ENCODE data around the gene TSSK6.
"Not testable (repeated sequence)": the region's sequence is repeated elsewhere in the genome, so short reads cannot be mapped to it uniquely, and the experiment has no call there.

The TSSK6 gene

GRCh38 chr19:19475849-19476828 is 39.2 kb downstream of the TSSK6 start:
- Histone ChIP-seq H3K9me3 (ENCODE audit: control insufficient read depth in 5 of 5, low read length in 5 of 5) (no peaks in the 10 kb centered on the region), H3K36me3 (ENCODE audit: control insufficient read depth in 5 of 5, insufficient read depth in 5 of 5, low read length in 5 of 5) (peaks cover 0 to 32% (median 20%) of the 10 kb centered on the region in 5 donors), H3K9ac (ENCODE audit: low read length in 5 of 5) (peak overlapping the region in 1 of 5 donors; percentile 31), H3K4me1 (ENCODE audit: control insufficient read depth in 5 of 5, insufficient read depth in 5 of 5, low read length in 5 of 5) (peaks cover 0 to 23% (median 10%) of the 10 kb centered on the region in 5 donors), H3K27ac (ENCODE audit: low read depth, low read length) (no peak overlapping the region), H3K27me3 (ENCODE audit: control insufficient read depth in 5 of 5, insufficient read depth in 4 of 5, low read length in 5 of 5) (no peaks in the 10 kb centered on the region), H3K4me3 (ENCODE audit: low read depth in 1 of 5, low read length in 5 of 5) (no peak overlapping the region)

DNA sequence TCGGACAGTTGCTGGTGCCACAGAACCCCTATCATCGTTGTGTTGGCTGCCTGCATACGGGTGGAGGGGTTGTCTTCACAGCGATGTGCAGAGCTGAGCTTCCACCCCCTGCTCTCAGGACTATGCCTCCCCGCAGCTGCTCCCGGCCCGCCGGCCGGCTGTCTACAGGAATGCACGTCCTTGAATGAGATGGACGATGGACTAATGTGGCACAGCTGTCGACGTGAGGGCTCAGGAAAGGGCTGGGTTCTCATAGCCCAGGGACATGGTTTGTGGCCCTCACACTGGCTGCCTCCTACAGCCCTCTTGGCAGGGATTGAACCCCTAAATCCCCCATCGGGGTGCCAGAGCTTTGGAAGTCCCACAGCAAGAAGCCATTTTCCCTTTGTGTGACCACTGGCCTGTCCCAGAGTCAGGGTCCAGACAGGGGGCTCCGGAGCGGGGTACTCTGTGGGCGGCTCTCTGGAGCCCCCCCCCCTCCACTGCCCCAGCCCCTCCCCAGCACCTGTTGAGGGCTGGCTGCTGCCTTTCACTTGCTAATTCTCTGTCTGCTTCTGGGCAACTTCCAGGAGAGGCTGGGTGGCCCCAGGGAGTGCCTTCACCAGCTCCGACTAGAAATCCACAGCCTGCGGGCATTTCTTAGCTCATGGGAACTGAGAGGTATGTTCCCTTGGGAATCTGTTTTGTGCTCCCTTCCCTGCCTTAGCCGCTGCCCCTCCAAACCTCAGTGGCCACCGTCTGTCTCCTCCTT is 40.2 kb downstream of the TSSK6 start:
- no peak overlapping the region for H3K4me3 ChIP-seq (ENCODE audit: low read depth in 1 of 5, low read length in 5 of 5)
- H3K4me1 ChIP-seq (ENCODE audit: control insufficient read depth in 5 of 5, insufficient read depth in 5 of 5, low read length in 5 of 5), result peaks cover 0 to 25% (median 10%) of the 10 kb centered on the region in 5 donors
- H3K27me3 ChIP-seq (ENCODE audit: control insufficient read depth in 5 of 5, insufficient read depth in 4 of 5, low read length in 5 of 5), result no peaks in the 10 kb centered on the region
- H3K36me3 ChIP-seq (ENCODE audit: control insufficient read depth in 5 of 5, insufficient read depth in 5 of 5, low read length in 5 of 5), result peaks cover 0 to 23% (median 13%) of the 10 kb centered on the region in 5 donors
- peak overlapping the region in 1 of 5 donors; percentile 1 for H3K9ac ChIP-seq (ENCODE audit: low read length in 5 of 5)
- no peaks in the 10 kb centered on the region for H3K9me3 ChIP-seq (ENCODE audit: control insufficient read depth in 5 of 5, low read length in 5 of 5)
- no peak overlapping the region for H3K27ac ChIP-seq (ENCODE audit: low read depth, low read length)

- H3K9me3 ChIP-seq (ENCODE audit: control insufficient read depth in 5 of 5, low read length in 5 of 5), result peaks cover 9 to 20% (median 17%) of the 10 kb centered on the region in 5 donors
- not testable (repeated sequence) for H3K4me3 ChIP-seq (ENCODE audit: low read depth in 1 of 5, low read length in 5 of 5); H3K27me3 ChIP-seq (ENCODE audit: control insufficient read depth in 5 of 5, insufficient read depth in 4 of 5, low read length in 5 of 5); H3K27ac ChIP-seq (ENCODE audit: low read depth, low read length); H3K9ac ChIP-seq (ENCODE audit: low read length in 5 of 5)
- H3K36me3 ChIP-seq (ENCODE audit: control insufficient read depth in 5 of 5, insufficient read depth in 5 of 5, low read length in 5 of 5), result peaks cover 9 to 31% (median 17%) of the 10 kb centered on the region in 5 donors
- peaks cover 0 to 25% (median 10%) of the 10 kb centered on the region in 5 donors for H3K4me1 ChIP-seq (ENCODE audit: control insufficient read depth in 5 of 5, insufficient read depth in 5 of 5, low read length in 5 of 5)
Measured at GRCh38 chr19:19472106-19472505, 43.2 kb downstream of the TSSK6 start.

DNA sequence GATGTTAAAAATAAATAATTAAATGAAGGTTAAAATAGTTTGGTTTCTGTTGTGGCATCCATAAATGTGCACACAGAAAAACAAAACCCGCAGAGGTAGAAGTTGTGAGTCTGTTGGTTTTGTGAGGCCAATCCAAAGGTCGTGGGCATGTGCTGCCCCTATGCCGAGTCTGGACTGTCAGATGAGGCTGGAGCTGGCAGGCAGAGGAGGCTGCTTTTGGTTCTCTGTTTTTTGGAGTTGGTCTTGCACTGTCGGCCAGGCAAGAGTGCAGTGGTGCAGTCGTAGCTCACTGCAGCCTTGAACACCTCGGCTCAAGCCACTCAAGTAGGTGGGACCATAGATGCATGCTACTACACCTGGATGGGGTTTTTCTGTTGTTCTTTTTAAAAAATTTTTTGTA is 43.7 kb downstream of the TSSK6 start:
- peak overlapping the region in 1 of 5 donors; percentile 4 for H3K9ac ChIP-seq (ENCODE audit: low read length in 5 of 5)
- no peaks in the 10 kb centered on the region for H3K27me3 ChIP-seq (ENCODE audit: control insufficient read depth in 5 of 5, insufficient read depth in 4 of 5, low read length in 5 of 5)
- no peak overlapping the region for H3K27ac ChIP-seq (ENCODE audit: low read depth, low read length)
- H3K36me3 ChIP-seq (ENCODE audit: control insufficient read depth in 5 of 5, insufficient read depth in 5 of 5, low read length in 5 of 5), result peaks cover 11 to 34% (median 19%) of the 10 kb centered on the region in 5 donors
- H3K9me3 ChIP-seq (ENCODE audit: control insufficient read depth in 5 of 5, low read length in 5 of 5), result peaks cover 9 to 20% (median 17%) of the 10 kb centered on the region in 5 donors
- H3K4me3 ChIP-seq (ENCODE audit: low read depth in 1 of 5, low read length in 5 of 5), result no peak overlapping the region
- peaks cover 0 to 25% (median 10%) of the 10 kb centered on the region in 5 donors for H3K4me1 ChIP-seq (ENCODE audit: control insufficient read depth in 5 of 5, insufficient read depth in 5 of 5, low read length in 5 of 5)

DNA sequence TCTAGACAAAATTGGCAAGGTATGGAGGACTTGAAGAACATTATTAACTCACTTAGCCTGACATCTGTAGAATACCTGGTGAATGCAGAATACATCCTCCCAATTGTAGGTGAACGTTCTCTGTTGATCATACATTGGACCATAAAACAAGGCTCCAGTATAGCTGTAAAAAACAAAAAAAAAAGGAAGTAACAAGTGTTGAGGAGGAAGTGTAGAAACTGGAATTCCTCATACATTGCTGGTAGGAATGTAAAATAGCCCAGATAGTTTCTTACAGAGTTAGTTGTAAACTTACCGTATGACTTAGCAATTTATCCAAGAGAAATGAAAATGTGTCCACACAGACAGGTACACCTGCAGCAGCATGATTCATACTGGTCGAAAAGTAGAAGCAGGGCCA is 44.8 kb downstream of the TSSK6 start:
- no peak overlapping the region for H3K4me3 ChIP-seq (ENCODE audit: low read depth in 1 of 5, low read length in 5 of 5)
- H3K27ac ChIP-seq (ENCODE audit: low read depth, low read length), result no peak overlapping the region
- H3K4me1 ChIP-seq (ENCODE audit: control insufficient read depth in 5 of 5, insufficient read depth in 5 of 5, low read length in 5 of 5), result peaks cover 0 to 16% (median 6%) of the 10 kb centered on the region in 5 donors
- no peaks in the 10 kb centered on the region for H3K27me3 ChIP-seq (ENCODE audit: control insufficient read depth in 5 of 5, insufficient read depth in 4 of 5, low read length in 5 of 5)
- H3K9ac ChIP-seq (ENCODE audit: low read length in 5 of 5), result no peak overlapping the region
- peaks cover 13 to 45% (median 30%) of the 10 kb centered on the region in 5 donors for H3K36me3 ChIP-seq (ENCODE audit: control insufficient read depth in 5 of 5, insufficient read depth in 5 of 5, low read length in 5 of 5)
- H3K9me3 ChIP-seq (ENCODE audit: control insufficient read depth in 5 of 5, low read length in 5 of 5), result peaks cover 9 to 20% (median 17%) of the 10 kb centered on the region in 5 donors

DNA sequence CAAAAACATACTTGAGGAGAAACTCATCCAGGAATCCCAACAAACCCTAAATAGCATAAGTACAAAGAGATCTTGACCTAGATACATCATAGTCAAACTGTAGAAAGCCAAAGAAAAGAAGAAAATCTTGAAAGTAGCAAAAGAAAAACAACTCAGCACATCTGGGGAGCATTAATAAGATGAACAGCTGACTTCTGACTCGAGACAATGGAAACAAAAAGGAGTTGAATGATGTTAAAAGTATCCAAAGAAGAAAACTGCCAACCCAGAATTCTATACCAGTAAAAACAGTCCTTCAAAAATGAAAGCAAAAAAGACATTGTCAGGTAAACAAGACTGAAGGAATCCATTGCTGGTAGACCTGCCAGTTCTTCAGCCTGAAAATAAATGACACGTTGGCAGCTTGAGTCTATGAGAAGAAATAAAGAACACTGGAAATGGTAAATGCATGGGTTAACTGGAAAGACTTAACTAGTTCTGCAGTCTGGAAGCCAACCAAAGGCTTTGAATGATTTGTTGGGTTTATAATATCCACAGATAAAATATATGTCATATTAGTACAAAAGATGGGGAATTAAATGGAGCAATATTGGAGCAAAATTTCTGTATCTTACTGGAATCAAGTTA is 46.8 kb downstream of the TSSK6 start:
- no peak overlapping the region for H3K9ac ChIP-seq (ENCODE audit: low read length in 5 of 5)
- peak overlapping the region in 1 of 5 donors; percentile 7 for H3K4me3 ChIP-seq (ENCODE audit: low read depth in 1 of 5, low read length in 5 of 5)
- H3K4me1 ChIP-seq (ENCODE audit: control insufficient read depth in 5 of 5, insufficient read depth in 5 of 5, low read length in 5 of 5), result peaks cover 3 to 19% (median 14%) of the 10 kb centered on the region in 5 donors
- peaks cover 13 to 42% (median 26%) of the 10 kb centered on the region in 5 donors for H3K36me3 ChIP-seq (ENCODE audit: control insufficient read depth in 5 of 5, insufficient read depth in 5 of 5, low read length in 5 of 5)
- H3K9me3 ChIP-seq (ENCODE audit: control insufficient read depth in 5 of 5, low read length in 5 of 5), result peaks cover 9 to 20% (median 17%) of the 10 kb centered on the region in 5 donors
- no peaks in the 10 kb centered on the region for H3K27me3 ChIP-seq (ENCODE audit: control insufficient read depth in 5 of 5, insufficient read depth in 4 of 5, low read length in 5 of 5)
- no peak overlapping the region for H3K27ac ChIP-seq (ENCODE audit: low read depth, low read length)

- H3K9me3 ChIP-seq (ENCODE audit: control insufficient read depth in 5 of 5, low read length in 5 of 5), result peaks cover 9 to 20% (median 17%) of the 10 kb centered on the region in 5 donors
- H3K4me3 ChIP-seq (ENCODE audit: low read depth in 1 of 5, low read length in 5 of 5), result no peak overlapping the region
- H3K27ac ChIP-seq (ENCODE audit: low read depth, low read length), result no peak overlapping the region
- H3K36me3 ChIP-seq (ENCODE audit: control insufficient read depth in 5 of 5, insufficient read depth in 5 of 5, low read length in 5 of 5), result peaks cover 13 to 34% (median 21%) of the 10 kb centered on the region in 5 donors
- peaks cover 13 to 41% (median 38%) of the 10 kb centered on the region in 5 donors for H3K4me1 ChIP-seq (ENCODE audit: control insufficient read depth in 5 of 5, insufficient read depth in 5 of 5, low read length in 5 of 5)
- H3K27me3 ChIP-seq (ENCODE audit: control insufficient read depth in 5 of 5, insufficient read depth in 4 of 5, low read length in 5 of 5), result no peaks in the 10 kb centered on the region
- no peak overlapping the region for H3K9ac ChIP-seq (ENCODE audit: low read length in 5 of 5)
Measured at GRCh38 chr19:19466201-19466600, 49.1 kb downstream of the TSSK6 start.

- Histone ChIP-seq H3K27me3 (ENCODE audit: control insufficient read depth in 5 of 5, insufficient read depth in 4 of 5, low read length in 5 of 5) (no peaks in the 10 kb centered on the region), H3K4me1 (ENCODE audit: control insufficient read depth in 5 of 5, insufficient read depth in 5 of 5, low read length in 5 of 5) (peaks cover 15 to 45% (median 44%) of the 10 kb centered on the region in 5 donors), H3K27ac (ENCODE audit: low read depth, low read length) (no peak overlapping the region), H3K9me3 (ENCODE audit: control insufficient read depth in 5 of 5, low read length in 5 of 5) (peaks cover 9 to 20% (median 17%) of the 10 kb centered on the region in 5 donors), H3K9ac (ENCODE audit: low read length in 5 of 5) (no peak overlapping the region), H3K36me3 (ENCODE audit: control insufficient read depth in 5 of 5, insufficient read depth in 5 of 5, low read length in 5 of 5) (peaks cover 13 to 34% (median 21%) of the 10 kb centered on the region in 5 donors), H3K4me3 (ENCODE audit: low read depth in 1 of 5, low read length in 5 of 5) (no peak overlapping the region)
Measured at GRCh38 chr19:19465436-19466070, 49.8 kb downstream of the TSSK6 start.
